Hematopoietic multipotent progenitor cell treated with erythropoietin and hydrocortisone succinate and interleukin-3 and kit ligand, for 15 days (in vitro differentiated cells): Measurements from ENCODE around the gene CNTN4.

Experiments
- DNase-seq: peaks from one replicate; pipeline ENCODE4 v3.0.0-alpha.2; 2015; ENCODE audit warnings: low spot score

CNTN4 gene

DNA sequence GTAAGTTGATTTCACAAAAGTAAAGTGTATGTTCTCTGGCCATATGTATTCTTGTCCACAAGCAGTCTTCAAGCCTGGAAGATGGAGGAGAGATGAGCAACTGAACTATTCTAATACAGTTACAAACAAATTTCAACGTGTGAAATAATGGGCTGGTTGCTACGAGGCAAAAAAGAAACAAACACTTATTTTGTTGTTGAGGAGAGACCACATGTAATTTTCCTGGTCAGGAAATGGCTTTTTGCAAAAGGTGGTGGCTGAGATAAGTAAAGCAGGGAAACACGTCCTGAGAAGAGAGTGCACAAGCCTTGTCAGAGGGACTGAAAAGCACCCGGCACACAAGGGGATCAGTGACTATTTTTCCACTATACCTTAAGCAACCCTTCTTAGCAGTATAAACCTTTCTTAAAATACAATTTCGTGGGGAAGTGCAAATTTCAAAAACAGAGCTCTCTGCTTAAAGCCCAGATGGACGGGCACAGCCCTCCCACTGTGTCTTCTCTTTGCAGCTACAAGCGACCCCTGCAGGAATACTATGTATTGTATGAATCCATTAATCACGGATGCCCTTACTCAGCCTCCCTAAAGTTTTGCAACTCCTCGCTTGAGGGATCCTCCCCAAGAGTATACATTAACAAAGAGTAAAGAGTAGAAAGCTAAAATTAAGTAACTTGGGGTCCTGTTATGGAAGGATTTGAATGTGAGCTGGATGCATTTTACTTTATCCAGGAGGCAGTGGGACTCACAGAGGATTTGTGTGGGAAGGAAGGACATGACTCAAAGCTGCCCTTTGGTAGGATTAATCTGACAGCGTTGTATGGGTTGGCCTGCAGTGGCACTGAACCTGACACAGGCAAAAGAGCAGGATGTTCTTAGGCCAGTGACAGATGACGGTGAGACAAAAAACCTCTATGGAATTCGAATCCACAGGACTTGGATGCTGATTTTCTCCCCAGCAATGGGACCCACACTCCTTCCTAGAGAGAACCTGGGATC is 757.8 kb downstream of the CNTN4 start:
- no peak for DNase-seq

DNA sequence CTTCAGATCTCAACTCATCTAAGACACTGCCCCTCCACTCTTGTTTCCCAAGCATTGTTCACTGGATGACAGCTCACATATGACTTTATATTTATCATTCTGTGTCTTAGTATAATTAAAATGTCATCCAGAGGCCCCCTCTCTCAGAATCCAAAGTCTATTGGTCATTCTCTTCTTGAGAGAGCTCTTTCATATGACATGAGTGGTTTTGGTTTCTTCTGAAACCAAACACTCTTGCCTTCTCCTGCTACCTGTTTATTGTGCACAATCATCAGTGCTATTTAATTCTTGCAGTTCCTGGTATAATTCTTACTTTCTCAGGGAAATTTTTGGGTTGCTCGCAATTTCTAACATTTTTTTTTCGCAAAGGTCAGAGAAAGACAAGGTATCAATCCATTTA is 762.0 kb downstream of the CNTN4 start:
- no peak for DNase-seq

DNA sequence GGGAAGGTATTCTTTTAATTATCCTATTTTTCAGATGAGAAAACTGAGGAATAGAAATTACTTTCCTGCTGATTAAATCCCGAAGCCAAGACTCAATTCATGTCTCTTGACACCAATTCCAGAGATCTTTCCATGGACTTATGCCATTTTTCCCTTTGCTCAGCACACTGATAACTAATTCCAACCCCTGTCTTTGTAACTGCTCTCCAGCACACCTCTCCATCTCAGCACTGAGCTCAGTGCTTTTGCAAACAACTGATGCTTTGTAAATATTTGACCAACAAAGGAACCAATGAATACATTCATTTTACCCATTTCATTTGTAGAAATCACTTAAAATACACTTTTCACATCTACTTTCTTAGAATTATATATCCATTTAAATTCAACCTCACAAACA is 762.5 kb downstream of the CNTN4 start:
- DNase-seq: no peak

- no peak for DNase-seq
Measured at GRCh38 chr3:2861920-2862319, 763.3 kb downstream of the CNTN4 start.

GRCh38 chr3:2862366-2862765 is 763.7 kb downstream of the CNTN4 start:
- no peak for DNase-seq

GRCh38 chr3:2863127-2863526 is 764.5 kb downstream of the CNTN4 start:
- no peak for DNase-seq

GRCh38 chr3:2869905-2870304 is 771.2 kb downstream of the CNTN4 start:
- no peak for DNase-seq

- DNase-seq: no peak
Measured at GRCh38 chr3:2870724-2871333, 772.2 kb downstream of the CNTN4 start.

- DNase-seq: no peak
Measured at GRCh38 chr3:2872884-2873283, 774.2 kb downstream of the CNTN4 start.

DNA sequence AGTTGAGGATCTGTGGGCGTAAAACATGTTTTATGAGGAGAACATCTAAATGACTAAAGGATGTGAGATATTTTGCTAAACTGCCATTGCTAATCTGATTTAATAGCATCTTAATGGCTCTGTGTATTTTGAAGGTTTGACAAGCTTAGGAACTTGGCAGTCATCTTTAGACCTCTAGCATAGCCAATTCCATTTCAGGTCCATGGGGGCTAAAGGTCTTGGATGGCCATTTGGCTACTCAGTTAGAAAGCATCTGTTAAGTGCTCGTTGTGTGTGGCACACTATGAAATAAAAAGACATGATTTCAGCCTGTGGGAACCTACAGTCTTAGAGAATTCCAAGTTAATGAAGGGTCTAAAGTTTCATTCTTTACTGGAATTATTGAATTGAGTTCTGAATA is 775.3 kb downstream of the CNTN4 start:
- no peak for DNase-seq

- DNase-seq: no peak
Measured at GRCh38 chr3:2875699-2876098, 777.0 kb downstream of the CNTN4 start.

DNA sequence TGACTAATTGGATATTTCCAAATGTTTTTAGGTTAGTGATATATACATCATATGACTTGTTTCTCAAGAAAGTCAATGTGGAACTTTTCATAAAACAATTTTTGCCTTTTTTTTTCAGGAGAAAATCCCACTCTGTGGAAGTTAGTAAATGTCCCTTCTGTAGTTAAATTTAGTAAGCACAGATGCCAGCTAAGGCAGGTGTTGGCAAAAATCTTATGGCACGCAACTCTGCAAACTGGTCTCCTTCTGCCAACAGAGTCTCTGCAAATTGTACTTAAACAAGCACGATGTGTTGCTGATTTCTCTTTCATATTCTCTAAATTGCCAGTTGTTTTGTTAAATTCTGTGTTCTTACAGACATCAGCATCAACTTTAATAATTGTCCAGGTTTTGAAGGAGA is 777.7 kb downstream of the CNTN4 start:
- DNase-seq: no peak

DNA sequence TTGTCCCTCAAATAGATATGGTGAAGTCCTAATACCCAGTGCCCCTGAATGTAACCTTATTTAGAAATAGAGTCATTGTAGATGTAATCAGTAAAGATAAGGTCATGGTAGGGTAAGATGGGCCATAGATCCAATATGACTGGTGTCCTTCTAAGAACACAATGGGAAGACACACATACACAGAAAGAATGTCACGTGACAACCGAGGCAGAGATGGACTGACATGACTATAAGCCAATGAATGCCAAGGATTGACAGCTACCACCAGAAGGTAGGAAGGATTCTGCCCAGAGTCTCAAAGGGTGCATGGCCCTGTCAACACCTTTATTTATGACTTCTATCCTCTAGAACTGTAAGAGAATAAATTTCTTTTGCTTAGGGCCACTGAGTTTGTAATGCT is 780.4 kb downstream of the CNTN4 start:
- no peak for DNase-seq

DNA sequence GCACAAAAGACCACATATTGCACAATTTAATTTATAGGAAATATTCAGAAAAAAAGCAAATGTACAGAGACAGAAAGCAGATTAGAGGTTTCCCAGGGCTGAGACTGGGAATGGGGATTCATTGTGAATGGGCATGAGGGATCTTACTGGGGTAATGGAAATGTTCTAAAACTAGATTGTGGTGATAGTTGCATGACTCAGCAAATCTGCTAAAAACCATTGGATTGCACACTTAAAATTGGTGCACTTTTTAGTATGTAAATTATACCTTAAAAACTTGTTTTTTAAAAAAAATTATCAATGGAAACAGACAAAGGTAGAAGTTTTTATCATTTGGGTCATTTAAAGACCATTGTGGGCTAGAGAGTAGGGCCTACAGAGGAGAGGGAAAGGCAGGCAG is 780.9 kb downstream of the CNTN4 start:
- DNase-seq: no peak

GRCh38 chr3:2880218-2880756 is 781.6 kb downstream of the CNTN4 start:
- no peak for DNase-seq

DNA sequence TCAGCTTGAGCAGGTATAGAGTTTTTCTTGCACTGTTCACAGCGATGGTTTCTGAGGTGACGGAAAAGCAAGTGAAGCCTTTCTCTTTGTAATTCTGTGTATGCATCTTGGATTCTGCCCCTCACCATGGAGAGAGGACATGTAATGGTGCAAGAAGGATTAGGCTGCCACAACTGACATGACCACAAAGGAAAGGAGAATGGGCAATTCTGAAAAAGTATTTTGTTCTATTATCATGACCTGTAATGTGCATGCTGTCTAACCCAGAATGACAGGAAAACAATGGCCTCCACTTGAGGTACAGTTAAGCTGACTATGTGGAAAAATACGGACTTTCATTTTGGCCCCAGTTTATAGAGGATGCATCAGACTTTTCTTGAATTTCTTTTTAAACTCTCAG is 784.6 kb downstream of the CNTN4 start:
- no peak for DNase-seq

DNA sequence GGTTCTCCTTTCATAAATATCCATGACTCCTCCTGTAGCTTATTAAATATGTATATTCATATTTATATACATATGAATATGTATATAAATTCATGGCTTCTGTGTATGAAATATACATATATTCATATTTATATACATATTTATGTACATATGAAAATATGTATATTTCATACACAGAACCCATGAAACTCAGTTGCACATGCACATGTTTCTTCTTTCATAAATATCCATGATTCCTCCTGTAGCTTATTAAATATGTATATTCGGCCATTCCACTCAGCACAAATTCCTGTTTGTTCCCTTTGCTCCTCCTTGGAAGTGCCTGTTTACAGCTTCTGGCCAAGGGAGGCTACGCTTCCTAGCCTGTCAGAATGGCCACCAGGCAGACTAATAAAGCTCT is 789.9 kb downstream of the CNTN4 start:
- no peak for DNase-seq

- no peak for DNase-seq
Measured at GRCh38 chr3:2889736-2890135, 791.1 kb downstream of the CNTN4 start.

GRCh38 chr3:2896308-2896939 is 797.8 kb downstream of the CNTN4 start:
- DNase-seq: no peak

GRCh38 chr3:2897821-2898220 is 799.2 kb downstream of the CNTN4 start:
- no peak for DNase-seq

- no peak for DNase-seq
Measured at GRCh38 chr3:2898591-2899353, 800.1 kb downstream of the CNTN4 start.

DNA sequence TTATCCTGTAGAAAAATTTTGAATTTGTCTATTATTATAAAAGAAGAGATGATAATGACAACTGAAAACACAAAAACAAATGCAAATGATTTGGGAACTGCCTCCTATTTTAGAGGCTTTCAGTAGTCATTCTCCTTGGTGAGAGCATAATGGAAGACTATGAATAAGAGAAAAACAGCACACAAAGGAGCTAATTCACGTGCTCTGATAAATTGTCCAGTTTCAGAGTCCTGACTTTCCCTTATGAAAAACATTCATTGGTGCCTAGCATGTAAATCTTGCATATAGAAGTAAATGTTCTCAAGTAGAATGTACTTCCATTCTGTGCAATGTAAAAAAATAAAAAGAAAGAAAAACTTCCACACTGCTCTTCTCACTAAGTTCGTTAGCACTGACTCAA is 805.4 kb downstream of the CNTN4 start:
- no peak for DNase-seq
